SK-N-DZ (cell line): ENCODE measurements around the gene TRIM8.

ENCODE experiments used
- DNase-seq: peaks from one replicate; pipeline ENCODE4 v3.0.0-alpha.2; 2015; ENCODE audit warnings: low spot score

TRIM8 gene

DNA sequence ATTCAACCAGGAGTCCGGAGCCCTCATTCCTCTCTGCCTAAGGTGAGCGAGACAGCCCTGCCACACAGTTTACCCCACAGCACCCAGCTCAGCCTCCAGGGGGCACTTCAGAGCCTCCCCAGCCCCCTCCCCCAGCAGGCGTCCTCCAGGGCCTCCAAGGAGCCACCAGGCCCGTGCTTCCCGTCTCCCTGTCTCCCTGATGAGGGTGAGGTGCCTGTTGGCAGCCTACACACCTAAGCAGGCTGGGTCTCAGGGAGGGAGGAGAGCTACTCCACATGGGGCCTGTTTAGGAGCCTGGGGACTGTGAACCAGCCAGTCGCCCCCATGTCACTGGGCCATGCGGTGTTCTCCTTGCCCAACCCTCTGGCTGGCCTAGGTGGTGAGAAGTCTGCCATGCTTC lies 28.9 kb upstream of the TRIM8 start:
- peak; percentile 37 for DNase-seq

DNA sequence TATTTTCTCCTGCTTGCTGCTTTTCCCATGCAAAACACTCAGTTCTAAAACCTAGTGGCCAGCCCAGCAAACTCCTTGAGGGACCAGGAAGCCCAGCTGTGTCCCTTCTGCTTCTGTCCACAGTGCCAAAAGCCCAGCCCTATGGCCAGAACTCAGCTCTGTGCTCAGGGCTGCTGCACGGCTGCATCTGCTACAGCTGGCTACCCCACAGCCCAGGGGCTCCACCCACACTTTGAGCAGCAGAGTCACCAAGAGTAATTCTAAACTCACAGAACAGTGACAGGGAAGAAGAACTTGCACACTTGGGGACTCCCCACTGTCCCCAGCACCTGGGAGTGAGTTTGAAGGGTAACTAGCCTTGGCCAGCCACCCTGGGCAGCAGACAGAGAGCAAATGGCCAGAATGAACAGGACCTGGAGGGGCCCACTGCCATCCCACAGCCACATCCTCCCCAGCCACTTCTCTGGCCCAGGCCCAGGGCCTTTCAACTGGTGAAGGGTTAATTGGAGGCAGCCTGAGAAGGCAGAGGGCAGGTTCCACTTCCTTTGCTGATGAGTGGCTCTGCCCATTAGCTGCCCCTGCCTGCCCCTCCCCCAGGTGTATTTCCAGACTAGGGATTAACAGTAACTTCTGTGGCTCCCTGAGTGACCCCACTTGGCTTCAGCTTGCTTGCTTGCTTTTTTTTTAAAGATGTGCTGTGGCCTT lies 28.1 kb upstream of the TRIM8 start:
- DNase-seq, result no peak

DNA sequence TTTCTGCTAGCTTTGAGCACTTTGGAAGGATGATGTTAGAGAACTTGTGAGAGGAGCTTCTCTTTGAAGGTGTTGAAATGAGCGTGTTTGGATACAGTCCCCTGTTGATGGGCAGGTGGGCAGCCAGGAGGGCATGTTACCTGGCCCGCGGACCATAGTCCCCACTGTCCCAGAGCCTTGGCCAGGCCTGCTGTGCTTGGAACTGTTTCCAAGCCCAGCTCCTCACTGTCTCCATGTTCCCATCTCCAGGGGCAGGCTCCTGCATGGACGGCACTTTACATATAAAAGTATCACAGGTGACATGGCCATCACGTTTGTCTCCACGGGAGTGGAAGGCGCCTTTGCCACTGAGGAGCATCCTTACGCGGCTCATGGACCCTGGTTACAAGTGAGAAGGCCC lies 27.2 kb upstream of the TRIM8 start:
- no peak for DNase-seq

DNA sequence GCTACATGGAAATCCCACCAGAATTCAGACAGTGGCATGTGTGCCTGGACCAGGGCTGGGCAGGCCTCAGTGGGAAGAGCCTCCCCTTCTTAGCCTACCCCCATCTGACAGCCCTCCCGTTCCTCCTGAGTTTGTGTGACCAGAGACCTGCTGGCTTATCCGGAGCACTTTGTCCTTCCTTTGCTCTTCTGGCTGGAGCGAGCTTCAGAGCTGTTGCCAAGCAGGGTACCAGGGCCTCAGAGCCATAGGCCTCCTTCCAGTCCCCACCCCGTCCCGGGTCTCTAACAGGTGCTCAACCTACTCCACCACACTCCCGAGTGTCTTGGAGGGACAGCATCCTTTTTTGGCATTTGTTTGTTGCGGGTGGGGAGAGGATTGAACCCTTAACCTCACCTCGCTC lies 26.5 kb upstream of the TRIM8 start:
- no peak for DNase-seq

DNA sequence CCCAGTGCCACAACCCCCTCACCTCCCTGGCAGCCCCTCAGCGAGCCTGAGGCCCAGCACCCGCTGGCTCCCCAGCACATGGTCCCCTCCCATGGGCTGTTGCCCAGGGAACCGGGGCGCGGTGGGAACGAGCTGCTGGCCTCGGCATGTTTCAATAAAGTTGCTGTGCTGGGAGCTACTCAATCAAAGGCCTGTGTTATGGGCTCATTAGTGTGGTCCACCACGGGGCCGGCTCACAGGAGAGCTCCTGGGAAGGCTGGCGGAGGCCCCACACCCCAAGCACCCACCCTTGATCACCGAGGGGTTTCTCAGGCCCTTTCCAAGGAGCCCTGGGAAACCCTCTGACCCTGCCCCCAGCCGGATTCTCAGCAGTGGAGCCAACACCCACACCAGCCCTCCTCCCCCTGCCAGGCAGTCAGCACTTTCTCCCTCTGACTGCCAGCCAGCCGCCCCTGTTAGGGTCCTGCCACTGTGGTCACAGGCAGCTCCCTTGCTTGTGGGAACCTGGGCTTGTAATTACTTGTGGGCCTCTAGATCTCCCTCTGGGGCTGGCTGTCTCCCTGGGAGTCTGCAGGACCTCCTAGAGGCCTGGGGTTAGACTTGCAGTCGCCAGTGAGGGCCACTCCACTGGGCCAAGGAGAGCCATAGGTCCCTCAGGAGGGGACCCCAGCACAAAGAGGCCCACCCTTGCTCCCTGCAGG lies 24.8 kb upstream of the TRIM8 start:
- no peak for DNase-seq

DNA sequence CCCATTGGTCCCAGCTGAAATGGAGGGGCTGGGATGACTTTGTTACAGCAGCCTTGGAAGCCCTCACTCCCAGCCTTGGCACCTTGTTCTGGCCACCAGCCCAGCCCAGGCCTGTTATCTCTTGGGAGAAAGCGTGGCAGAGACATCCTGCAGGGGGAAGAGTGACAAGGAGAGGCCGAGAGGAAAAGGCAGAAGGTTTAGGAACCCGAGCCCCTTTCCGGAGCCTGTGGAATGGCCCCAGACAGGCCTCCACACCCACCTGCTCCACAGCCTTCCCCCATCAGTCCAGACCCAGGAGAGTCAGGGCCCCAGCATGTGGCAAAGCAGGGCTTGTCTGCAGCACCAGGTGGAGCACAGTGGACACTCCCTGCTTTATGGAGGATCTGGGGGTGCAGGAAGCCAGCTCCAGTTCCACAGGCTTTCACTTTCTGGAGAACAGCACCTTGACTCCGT lies 24.1 kb upstream of the TRIM8 start:
- no peak for DNase-seq

DNA sequence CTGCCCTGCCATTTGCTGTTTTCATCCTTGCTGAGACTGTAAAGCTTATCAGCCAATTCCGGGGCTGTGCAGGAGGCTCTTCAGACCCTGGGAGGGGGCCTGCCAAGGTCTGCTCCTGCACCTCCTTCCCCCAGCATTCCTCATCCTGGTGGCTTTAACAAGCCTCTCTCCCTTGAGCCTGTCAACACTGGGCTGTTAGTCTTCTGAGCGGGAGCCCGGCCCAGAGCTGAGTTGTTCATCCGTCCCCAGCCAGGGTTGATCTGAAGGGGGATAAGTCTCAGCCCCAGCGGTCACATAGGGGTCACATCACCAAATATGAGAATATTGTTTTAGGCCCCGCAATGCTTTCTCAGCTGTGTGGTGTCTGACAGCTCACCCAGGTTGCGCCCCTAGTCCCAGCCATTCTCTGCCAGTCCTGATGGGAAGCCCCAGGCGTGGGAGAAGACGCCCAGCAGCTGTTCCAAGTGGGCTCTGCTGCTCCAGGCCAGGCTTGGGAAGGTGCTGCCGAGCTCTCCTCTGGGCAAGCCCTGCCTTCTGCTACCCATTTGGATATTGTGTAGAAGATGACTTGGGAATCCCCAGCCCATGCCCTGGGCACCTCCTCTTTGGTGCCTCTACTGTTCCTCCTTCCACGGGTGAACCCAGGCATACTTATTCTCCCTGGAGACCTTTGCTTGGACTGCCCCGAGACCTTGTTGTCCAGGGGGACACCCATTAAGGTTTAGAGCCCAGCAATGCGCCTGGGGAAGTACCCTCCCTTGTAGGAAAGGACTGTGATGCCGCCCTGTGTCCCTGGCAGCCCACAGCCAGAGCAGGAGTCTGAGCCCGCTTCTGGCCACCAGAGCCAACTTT lies 23.5 kb upstream of the TRIM8 start:
- peak; percentile 50 for DNase-seq

DNA sequence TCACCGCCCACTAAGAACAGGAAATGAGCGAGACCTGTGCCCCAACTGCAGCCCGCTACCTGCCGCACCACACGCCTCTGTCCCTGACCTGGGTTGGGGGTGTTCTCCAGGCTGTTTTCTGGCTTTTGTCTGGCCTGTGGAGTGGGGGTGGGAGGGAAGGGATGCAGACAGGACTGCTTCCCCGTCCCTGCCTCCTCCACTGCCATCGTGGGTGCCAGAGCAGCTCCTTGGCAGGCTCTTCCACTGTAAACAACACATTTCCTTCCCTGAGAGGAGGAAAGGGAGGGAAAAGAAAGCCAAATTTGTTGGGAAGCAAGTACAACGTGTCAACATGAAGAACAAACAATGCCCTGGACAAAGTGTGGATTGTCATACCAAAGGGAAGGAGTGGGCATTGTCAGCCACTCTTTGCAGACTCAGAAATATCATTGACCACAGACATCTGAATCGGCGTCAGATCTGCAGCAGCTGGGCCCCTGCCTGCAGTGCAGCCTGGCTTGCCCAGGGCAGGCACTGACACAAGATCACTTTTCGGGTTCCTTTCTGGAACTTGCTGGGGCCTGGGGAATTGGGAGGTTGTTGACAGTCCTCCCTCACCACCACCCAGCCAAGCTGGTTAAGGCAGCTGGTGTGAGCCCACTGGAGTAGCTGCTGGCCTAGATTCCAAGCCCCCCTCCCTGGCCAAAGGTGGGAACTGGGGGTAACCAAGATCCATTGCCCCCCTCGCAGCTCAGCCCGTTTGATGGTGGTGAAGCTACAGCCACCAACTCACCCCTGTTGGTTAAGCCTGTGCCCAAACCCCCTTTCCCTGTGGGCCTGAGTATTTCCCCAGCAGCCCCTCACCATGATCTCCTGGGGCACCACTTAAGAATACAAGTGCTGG lies 22.6 kb upstream of the TRIM8 start:
- DNase-seq, result no peak

DNA sequence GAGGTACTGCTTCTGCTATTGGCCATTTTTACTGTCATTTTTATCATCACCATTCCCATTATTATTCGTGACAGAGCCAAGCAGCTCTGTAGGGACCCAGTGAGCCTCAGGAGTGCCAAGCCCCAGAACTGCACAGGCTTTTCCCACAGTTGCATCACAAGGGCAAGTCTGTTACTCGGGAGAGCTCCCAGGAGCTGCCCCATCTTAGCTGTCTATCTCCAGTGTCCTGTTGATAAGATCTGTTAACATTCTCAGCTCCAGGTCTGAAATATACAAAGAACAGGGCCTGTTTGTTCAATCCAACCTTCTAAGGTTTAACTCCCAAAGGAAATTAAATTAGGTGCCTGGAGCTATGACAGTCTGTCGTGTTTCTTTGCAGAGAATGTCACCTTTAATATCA lies 20.2 kb upstream of the TRIM8 start:
- peak; percentile 86 for DNase-seq

DNA sequence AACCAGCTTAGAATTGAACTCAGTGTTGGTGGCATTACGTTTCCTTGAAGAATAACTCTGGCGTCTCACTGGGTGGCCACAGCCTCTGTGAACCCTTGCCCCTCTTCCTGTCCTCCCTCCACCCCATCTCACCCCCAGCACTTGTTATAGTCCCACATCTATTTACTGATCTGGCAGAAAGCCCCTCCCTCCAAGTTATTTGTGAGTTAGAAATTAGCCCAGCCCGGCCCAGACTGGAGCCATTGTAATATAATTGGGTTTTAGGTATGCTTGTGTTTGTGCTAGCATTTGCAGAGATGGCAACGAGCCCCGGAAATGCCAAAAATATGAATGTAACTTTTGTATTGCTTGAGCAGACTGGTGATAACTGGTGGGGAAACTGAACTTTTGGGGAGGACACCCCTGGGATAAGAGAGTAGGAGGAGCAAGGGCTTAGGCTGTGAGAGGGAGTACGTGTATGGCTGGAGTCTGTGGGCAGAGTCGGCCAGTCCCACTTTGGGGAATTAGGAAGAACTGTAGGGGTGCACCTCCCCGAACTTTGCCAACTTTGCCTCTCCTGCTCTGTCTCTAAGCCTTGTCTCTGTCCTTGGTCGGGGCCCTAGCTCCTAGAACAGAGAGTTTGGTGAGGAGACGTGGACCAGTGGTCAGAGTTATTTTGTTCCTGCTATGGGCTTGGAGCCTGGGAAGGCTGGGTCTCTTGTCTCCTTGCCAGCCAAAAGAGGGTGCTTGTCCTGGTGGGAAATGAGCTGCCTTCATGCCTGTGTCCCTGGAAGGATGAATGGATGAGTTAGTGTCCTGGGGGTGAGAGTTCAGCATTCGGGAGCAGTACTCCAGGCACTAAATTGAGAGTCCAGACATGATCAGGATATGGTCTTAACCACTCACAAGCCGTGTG lies 19.3 kb upstream of the TRIM8 start:
- no peak for DNase-seq

DNA sequence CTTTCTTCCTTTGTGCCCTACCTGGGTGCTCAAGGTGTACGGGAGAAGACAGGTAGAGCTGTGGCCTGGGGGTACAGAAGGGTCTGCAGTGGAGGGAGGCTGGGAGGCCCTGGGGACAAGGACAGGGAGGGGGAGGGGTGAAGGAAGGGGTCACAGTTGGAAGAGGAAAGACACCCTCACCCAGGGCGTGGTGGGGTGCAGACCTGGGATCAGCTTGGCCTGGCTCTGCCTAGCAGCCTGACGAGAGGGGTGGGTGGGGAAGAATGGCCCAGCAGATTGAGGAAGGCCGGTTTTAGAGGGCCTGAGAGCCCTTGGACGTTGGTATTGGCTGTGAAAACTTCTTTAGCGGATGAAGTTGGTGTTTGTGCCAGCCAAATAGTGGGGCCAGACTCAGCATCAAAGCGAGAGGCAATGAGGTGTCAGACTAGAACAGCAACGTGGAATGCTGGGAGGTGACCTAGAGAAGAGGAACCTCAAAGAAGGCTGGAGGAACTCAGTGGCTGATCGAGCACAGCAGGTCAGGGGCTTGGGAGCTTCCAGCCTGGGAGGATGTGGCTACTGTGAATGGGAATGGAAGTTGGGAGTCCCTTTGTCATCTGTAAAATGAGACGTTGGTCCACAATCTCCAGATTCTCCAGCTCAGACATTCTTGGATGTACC lies 18.1 kb upstream of the TRIM8 start:
- no peak for DNase-seq

DNA sequence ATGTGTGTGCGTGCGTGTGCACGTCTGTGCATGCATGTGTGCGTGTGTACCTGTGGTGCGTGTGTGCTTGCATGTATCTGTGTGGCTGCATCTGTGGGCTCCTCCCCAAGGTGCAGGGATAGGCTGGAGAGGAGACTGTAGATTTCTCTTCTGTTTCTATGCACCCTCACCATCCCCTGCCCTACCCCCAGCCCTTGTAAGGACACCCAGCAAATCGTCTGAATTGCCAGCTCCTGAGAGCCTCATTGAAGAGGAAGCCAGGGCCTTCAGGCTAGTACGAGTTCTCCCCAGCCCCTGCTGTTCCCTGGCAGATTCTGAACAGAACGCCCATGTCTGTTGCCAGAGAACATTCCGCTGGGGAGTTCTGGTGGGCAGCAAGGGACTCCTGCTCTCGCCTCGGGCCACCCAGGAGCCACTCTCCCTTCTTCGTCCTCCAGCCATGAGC lies 17.0 kb upstream of the TRIM8 start:
- DNase-seq, result no peak

DNA sequence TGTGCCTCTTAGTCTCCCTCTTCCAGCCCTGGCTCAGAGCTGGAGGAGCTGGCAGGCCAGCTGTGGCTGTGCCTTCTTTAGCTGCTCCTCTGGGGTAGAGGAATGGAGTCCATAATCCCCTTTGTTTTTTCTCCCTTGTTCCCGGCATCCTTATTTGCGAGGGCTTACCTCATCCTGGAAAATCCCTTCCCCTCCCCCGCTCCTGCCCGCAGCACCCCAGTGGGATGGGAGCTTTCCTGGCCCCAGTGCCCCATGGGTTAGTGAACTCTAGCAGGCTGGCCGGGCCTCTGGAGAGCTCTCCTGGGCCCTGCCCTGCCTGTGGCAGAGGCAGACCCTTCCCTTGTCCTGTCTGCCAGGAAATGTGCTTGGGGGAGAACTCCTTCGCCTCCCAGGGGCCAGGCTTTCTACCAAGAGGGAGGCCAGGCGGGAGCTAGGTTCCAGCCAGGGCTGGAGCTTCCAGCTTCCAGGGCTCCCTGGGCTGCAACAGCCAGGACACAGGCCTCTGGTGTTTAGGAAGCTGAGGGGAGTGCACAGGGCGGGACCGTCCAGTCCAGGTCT lies 16.5 kb upstream of the TRIM8 start:
- DNase-seq, result no peak

DNA sequence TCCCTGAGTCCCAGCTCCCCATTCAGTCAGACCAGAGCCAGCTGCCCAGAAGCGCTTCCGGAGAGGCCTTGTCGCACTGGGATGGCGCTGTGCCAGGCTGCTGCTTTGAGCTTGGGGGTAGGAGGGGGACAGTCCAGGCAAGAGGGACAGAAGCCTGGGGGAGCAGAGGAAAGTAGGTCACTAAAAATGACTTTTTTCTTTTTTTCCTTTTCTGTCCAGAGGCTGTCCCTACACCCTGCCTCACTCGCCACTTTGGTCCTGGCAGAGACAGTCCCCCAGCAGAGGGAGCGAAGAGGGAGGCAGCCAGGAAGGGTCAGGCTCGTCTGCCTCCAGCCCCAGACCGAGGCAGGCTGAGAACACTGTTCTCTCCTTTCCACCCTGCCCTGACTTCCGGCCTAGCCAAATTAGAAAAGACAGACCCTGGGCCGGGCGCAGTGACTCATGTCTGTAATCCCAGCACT lies 15.8 kb upstream of the TRIM8 start:
- no peak for DNase-seq

DNA sequence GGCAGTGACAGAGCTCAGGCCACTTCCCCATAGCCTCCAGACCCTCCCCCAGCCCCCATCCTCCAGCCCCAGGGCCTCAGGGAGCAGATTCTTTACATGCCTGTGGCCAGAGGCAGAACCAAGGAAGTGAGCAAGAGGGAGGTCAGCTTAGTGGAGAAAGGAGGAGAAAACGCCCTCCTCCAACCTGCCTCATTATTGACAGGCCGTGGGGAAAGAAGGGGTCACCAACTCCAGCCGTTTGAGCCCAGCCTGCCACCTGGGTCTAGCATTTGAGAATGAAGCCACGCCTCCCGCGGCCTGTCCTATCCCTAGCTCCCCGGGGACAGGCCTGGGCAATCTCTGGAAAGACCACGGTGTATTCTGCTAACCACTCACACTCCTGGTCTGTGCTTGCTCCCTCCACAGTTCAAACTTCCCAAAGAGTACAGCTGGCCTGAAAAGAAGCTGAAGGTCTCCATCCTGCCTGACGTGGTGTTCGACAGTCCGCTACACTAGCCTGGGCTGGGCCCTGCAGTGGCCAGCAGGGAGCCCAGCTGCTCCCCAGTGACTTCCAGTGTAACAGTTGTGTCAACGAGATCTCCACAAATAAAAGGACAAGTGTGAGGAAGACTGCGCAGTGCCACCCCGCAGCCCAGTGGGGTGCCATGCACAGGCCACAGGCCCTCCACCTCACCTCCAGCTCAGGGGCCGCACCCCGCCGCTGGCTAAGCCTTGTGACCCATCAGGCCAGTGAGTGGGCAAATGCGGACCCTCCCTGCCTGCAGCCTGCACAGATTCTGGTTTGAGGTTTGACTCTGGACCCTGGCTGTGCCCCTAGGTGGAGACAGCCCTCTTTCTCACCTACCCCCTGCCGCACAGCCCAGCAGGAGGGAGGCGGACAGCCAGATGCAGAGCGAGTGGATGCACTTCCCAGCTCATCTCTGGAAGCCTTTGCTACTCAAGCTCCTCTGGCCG lies 14.3 kb upstream of the TRIM8 start:
- DNase-seq, result peak; percentile 78

DNA sequence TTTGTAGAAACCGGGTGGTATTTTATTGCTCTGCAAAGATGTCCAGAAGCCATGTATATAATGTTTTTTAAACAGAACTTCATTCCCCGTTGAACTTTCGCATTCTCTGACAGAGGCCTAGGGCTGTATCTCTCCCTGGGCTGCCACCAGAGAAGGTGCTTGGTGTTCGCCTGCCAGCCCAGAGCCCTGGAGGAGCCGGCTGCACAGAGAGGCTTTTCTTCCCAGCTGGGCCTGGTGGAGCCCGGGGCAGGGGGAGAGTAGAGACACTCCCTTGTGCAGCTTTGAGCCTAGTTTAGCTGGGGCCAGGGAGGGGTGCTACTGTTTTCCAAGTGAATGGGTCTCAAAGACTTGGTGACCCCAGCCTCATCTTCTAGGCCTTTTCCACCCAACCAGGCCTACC lies 13.6 kb upstream of the TRIM8 start:
- DNase-seq, result no peak

DNA sequence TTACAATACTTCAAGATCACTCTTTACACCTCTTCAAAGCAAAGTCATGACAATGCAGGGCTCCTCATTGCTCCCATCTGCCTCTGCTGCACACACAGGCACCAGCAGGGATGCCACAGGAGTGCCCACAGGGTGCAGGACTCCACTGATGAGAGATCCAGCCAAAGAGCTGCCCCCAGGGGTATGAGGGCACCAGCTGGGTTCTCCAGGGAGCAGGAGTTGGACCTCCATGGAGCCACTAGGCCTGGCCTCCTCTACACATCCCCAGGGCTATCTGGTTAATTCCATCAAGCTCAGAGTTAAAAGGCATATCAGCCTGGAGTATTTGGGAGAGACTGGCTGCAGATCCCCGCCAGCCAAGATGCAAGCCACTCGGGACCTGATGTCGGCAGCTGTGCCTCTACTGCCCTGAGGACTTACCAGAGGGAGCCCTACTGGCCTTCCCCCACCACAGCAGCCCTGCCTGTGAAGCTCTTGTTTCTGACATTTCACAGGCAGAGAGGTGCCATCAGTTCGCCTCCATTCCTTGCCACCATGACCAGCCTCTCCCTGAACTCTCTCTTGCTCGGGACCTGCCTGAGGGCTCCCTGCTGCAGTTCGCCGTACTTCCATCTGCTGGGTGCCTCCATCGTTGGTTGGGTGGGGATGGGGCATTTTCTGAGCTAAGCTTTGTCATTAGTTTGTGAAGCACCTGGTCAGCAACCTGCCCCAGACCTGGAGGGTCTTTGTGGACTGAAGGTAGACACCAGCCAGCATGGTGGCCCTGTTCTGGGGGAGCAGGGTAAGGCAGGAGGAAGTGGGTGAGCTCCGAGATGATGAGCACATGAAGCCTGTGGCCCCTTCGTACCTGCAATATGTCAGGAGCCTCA lies 12.5 kb upstream of the TRIM8 start:
- no peak for DNase-seq
